IMR-90 (cell line): ENCODE measurements around the gene PRELP. TPM values are rescaled to one million over a fixed set of nuclear protein-coding genes. Genes with fewer than 3 reads are reported as not detected.

Experiments used
- ATAC-seq: fragments of 200-7000 bp; cut with Tn5 transposase; 2 replicates; pipeline ENCODE4 v1.9.1; 2020; ENCODE audit warnings: low read depth, mild to moderate bottlenecking, moderate library complexity
- BruUV-seq: library from RNA; stranded (reverse); fragments of 400-500 nt; replicated peaks from 2 replicates; lab custom pipeline; 2021; lab: Mats Ljungman, UMichigan
- CTCF ChIA-PET: fragments of 300-600 bp; formaldehyde crosslinking; extraction: SDS; loops from one replicate; lab custom pipeline; 2021; ENCODE audit warnings: antibody characterized with exemption; lab: Yijun Ruan, JAX
- POLR2A ChIA-PET: fragments of 300-600 bp; sonication (Branson Sonifier 250); formaldehyde crosslinking; loops from one replicate; lab custom pipeline; 2022; ENCODE audit warnings: antibody characterized with exemption; ENCODE audit not compliant: unreplicated experiment; lab: Charles Lee
- DNase-seq: peaks from one replicate; pipeline ENCODE4 v3.0.0; 2013
- H2AFZ ChIP-seq: replicated peaks from 2 replicates; pipeline ENCODE3; 2013; ENCODE audit warnings: low read length, mild to moderate bottlenecking; ENCODE audit not compliant: poor library complexity
- H2AK5ac ChIP-seq: 2 replicates; pipeline ENCODE4 v1.6.1; 2013; ENCODE audit warnings: low read depth, low read length, inconsistent platforms
- H2AK9ac ChIP-seq: replicated peaks from 2 replicates; pipeline ENCODE3; 2013; ENCODE audit warnings: mild to moderate bottlenecking, low read depth, low read length, moderate library complexity; ENCODE audit not compliant: poor library complexity
- H2BK120ac ChIP-seq: 2 replicates; pipeline ENCODE4 v1.6.1; 2013; ENCODE audit warnings: low read depth, low read length, inconsistent platforms
- H2BK15ac ChIP-seq: 3 replicates; pipeline ENCODE4 v1.6.1; 2013; ENCODE audit warnings: low read depth, low read length, inconsistent platforms
- H2BK20ac ChIP-seq: 2 replicates; pipeline ENCODE4 v1.6.1; 2013; ENCODE audit warnings: low read depth, mild to moderate bottlenecking, inconsistent platforms, low read length, moderate library complexity
- H2BK5ac ChIP-seq: 2 replicates; pipeline ENCODE4 v1.6.1; 2013; ENCODE audit warnings: mild to moderate bottlenecking, low read depth, low read length, inconsistent platforms; ENCODE audit not compliant: poor library complexity, severe bottlenecking
- H3K14ac ChIP-seq: replicated peaks from 2 replicates; pipeline ENCODE4 v1.6.1; 2013; ENCODE audit warnings: low read depth, low read length, inconsistent platforms
- H3K18ac ChIP-seq: 2 replicates; pipeline ENCODE4 v1.6.1; 2013; ENCODE audit warnings: low read depth, low read length, control low read depth
- H3K23ac ChIP-seq: 2 replicates; pipeline ENCODE4 v1.6.1; 2013; ENCODE audit warnings: low read depth, low read length, inconsistent platforms
- H3K27ac ChIP-seq: 2 replicates; pipeline ENCODE4 v1.5.1; 2013; ENCODE audit warnings: mild to moderate bottlenecking, control low read depth, low read length; ENCODE audit not compliant: insufficient read depth
- H3K27me3 ChIP-seq: 2 replicates; pipeline ENCODE4 v1.6.1; 2013; ENCODE audit warnings: low read length; ENCODE audit not compliant: control insufficient read depth, insufficient read depth
- H3K36me3 ChIP-seq: 2 replicates; pipeline ENCODE4 v1.6.1; 2013; ENCODE audit warnings: low read length, mixed read lengths; ENCODE audit not compliant: control insufficient read depth, insufficient read depth
- H3K4ac ChIP-seq: 2 replicates; pipeline ENCODE4 v1.6.1; 2013; ENCODE audit warnings: low read depth, low read length, inconsistent platforms
- H3K4me1 ChIP-seq: 2 replicates; pipeline ENCODE4 v1.6.1; 2013; ENCODE audit warnings: low read length, mixed read lengths; ENCODE audit not compliant: control insufficient read depth, insufficient read depth
- H3K4me2 ChIP-seq: 2 replicates; pipeline ENCODE4 v1.6.1; 2013; ENCODE audit warnings: low read depth, mild to moderate bottlenecking, control low read depth, low read length, moderate library complexity
- H3K4me3 ChIP-seq: 2 replicates; pipeline ENCODE4 v1.5.1; 2013; ENCODE audit warnings: low read depth, mild to moderate bottlenecking, control low read depth, low read length, moderate library complexity; ENCODE audit not compliant: insufficient read depth
- H3K56ac ChIP-seq: 2 replicates; pipeline ENCODE4 v1.6.1; 2013; ENCODE audit warnings: low read length, inconsistent platforms; ENCODE audit not compliant: insufficient read depth; ENCODE audit errors: extremely low read depth
- H3K79me1 ChIP-seq, 2 experiments: 2 replicates each; pipeline ENCODE4 v1.6.1; 2013; ENCODE audit warnings: low read length in 2 of 2, inconsistent platforms in 1 of 2, low read depth in 1 of 2
- H3K9ac ChIP-seq: 2 replicates; pipeline ENCODE4 v1.6.1; 2013; ENCODE audit warnings: low read depth, low read length, control low read depth
- H3K9me1 ChIP-seq: 2 replicates; pipeline ENCODE4 v1.6.1; 2013; ENCODE audit warnings: low read length, inconsistent platforms; ENCODE audit not compliant: insufficient read depth
- H3K9me3 ChIP-seq: 2 replicates; pipeline ENCODE4 v1.6.1; 2013; ENCODE audit warnings: low read length; ENCODE audit not compliant: control insufficient read depth, insufficient read depth
- H4K20me1 ChIP-seq: 2 replicates; pipeline ENCODE4 v1.6.1; 2013; ENCODE audit warnings: low read length, inconsistent platforms; ENCODE audit not compliant: insufficient read depth
- H4K5ac ChIP-seq: 2 replicates; pipeline ENCODE4 v1.6.1; 2013; ENCODE audit warnings: mild to moderate bottlenecking, low read depth, low read length, control low read depth
- H4K8ac ChIP-seq, 2 experiments: 2 replicates each; pipeline ENCODE4 v1.6.1; 2013; ENCODE audit warnings: low read depth in 2 of 2, low read length in 2 of 2, control low read depth in 1 of 2, inconsistent platforms in 1 of 2
- H4K91ac ChIP-seq: 2 replicates; pipeline ENCODE4 v1.6.1; 2013; ENCODE audit warnings: low read depth, low read length, inconsistent platforms; ENCODE audit not compliant: insufficient read depth
- FOS ChIP-seq: fragments of 150-350 bp; IDR thresholded peaks from 2 replicates; pipeline ENCODE4 v1.6.1; 2016; ENCODE audit warnings: low read depth, low read length
- POLR2A ChIP-seq: IDR thresholded peaks from 2 replicates; pipeline ENCODE4 v1.6.1; 2012; ENCODE audit warnings: mild to moderate bottlenecking, low read depth, low read length
- RCOR1 ChIP-seq: IDR thresholded peaks from 2 replicates; pipeline ENCODE4 v1.6.1; 2012; ENCODE audit warnings: mild to moderate bottlenecking, low read length, improper control_type of control experiment; ENCODE audit not compliant: insufficient replicate concordance
- WGBS, 2 experiments: methylation state at CpG; one replicate each; pipeline versions ENCODE4 v1.1.5 to v1.1.7; 2013; ENCODE audit warnings: missing lambda C conversion rate in 2 of 2; ENCODE audit not compliant: insufficient read length in 1 of 2; ENCODE audit errors: extremely low coverage in 2 of 2; 5-methylcytosine and 5-hydroxymethylcytosine counted together
- dilution Hi-C: fragments of 300-500 bp; cut with HindIII; formaldehyde crosslinking; loops from one replicate; pipeline ENCODE4 v1.14.3; 2018; ENCODE audit warnings: low sequenced_read_pairs; ENCODE audit not compliant: unreplicated experiment
- in situ Hi-C: fragments of 300-500 bp; cut with MboI; formaldehyde crosslinking; loops from 3 replicates; pipeline ENCODE4 v1.14.3; 2019; ENCODE audit warnings: low sequenced_read_pairs, inconsistent platforms, mixed read lengths
- intact Hi-C: fragments of 100-400 bp; cut with micrococcal nuclease; formaldehyde crosslinking; loops from 2 replicates; pipeline ENCODE4 v1.10.0; 2022
- polyA plus RNA-seq, 3 experiments: library from polyadenylated mRNA; depleted of rRNA; stranded (reverse); fragments of >200 nt; gene quantifications; 2 replicates each; pipeline ENCODE4 v1.2.3, GENCODE V29; 2012; ENCODE audit warnings: low replicate concordance in 1 of 3
- total RNA-seq: library from RNA; depleted of rRNA; stranded (reverse); fragments of >200 nt; gene quantifications from 2 replicates; pipeline ENCODE4 v1.2.3, GENCODE V29; 2012

PRELP gene
- total and polyA plus RNA-seq, 2 of the 4 experiments (the other 2 are of a cell fraction), result 0.56 TPM; not detected in 1

GRCh38 chr1:203437696-203438315, 37.8 kb upstream of the PRELP start:
- H3K14ac ChIP-seq, result no peak overlapping the region
- H4K91ac ChIP-seq, result no peak overlapping the region
- no peak overlapping the region for H2BK120ac ChIP-seq
- TF ChIP-seq POLR2A (no peak), RCOR1 (no peak), FOS (no peak)
- no peak overlapping the region for H2AK9ac ChIP-seq
- H2BK5ac ChIP-seq, result no peak overlapping the region
- ATAC-seq (no peak), DNase-seq (no peak)
- H3K56ac ChIP-seq, result no peak overlapping the region
- H3K27me3 ChIP-seq, result peaks cover 28% of the 10 kb centered on the region
- no peaks in the 10 kb centered on the region for H4K20me1 ChIP-seq
- no peak overlapping the region for H2BK15ac ChIP-seq
- H3K4ac ChIP-seq, result no peak overlapping the region
- H3K9me3 ChIP-seq, result no peaks in the 10 kb centered on the region
- H3K79me1 ChIP-seq, result no peaks in the 10 kb centered on the region
- no peak overlapping the region for H3K18ac ChIP-seq
- peaks cover 6% of the 10 kb centered on the region; the same call in 1 of the 2 replicates for H3K9me1 ChIP-seq
- H2BK20ac ChIP-seq, result no peak overlapping the region
- H3K36me3 ChIP-seq, result no peaks in the 10 kb centered on the region
- H3K4me1 ChIP-seq, result peaks cover 7% of the 10 kb centered on the region; the same call in 1 of the 2 replicates
- H3K23ac ChIP-seq, result no peak overlapping the region
- BruUV-seq, result no TSS peak
- H3K9ac ChIP-seq, result no peak overlapping the region
- no peak overlapping the region for H4K5ac ChIP-seq
- dilution Hi-C loops (no loop called here), in situ Hi-C loops (no loop called here), intact Hi-C loops (no loop called here)
- ChIA-PET CTCF (no interaction called here), POLR2A (no interaction called here)
- 94% methylated on average over 4 of the region's 15 CpGs; no CpG with 5 or more reads in 1 of the 2 experiments for WGBS, 2 experiments
- no peak overlapping the region for H3K4me2 ChIP-seq
- H2AK5ac ChIP-seq, result no peak overlapping the region
- H2AFZ ChIP-seq, result no peak overlapping the region
- no peak overlapping the region for H3K27ac ChIP-seq
- H3K4me3 ChIP-seq, result no peak overlapping the region
- H4K8ac ChIP-seq, result no peak overlapping the region
